ENCODE results near the gene AMOTL2.

The AMOTL2 gene

GRCh38 chr3:134352031-134352671 is 22.1 kb downstream of the AMOTL2 start:
- DNase-seq (ENCODE audit: low spot score): no peak

GRCh38 chr3:134351427-134351826 is 22.8 kb downstream of the AMOTL2 start:
- DNase-seq (ENCODE audit: low spot score): no peak

DNA sequence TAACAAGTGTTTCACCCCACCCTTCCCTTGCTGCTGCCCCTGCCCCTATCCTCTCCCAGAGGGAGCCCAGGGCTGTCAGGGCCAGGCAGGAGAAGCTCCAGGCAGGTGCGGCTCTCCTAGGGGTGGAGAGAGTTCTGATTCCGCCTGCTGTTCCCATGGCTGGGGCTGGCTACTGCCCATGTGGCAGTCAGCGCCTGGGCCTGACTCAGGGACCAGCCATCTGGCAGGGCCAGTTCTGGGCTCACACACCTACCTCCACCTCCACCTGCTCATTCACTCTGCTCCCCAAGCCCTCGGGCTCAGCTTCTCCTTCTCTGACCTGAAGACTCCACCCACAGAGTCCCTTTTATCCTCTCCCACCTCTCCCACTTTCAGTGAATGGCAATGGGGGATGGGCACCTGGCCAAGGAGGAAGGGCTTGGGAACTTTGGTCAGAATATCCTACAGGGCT is 23.4 kb downstream of the AMOTL2 start:
- no peak for DNase-seq (ENCODE audit: low spot score)

GRCh38 chr3:134350266-134350665 is 24.0 kb downstream of the AMOTL2 start:
- no peak for DNase-seq (ENCODE audit: low spot score)

DNA sequence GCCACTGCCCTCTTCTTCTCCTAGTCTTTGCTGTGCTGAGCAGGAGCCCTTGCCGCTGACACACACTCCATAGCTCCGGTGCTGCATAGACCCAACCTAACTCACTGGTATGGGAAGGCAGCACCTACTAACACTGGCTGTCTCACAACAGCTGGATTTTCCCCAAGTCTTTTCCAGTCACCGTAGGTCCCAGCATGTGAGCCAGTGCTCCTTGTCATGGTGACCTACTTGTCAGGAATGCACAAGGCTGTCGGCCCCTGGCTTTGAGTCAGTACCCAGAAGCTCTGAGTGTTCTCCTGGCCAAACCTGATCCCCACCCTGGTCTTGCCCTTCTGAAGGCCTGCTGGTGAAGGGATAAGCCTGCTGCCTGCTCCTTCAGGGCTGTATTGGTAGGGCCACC is 25.7 kb downstream of the AMOTL2 start:
- peak; percentile 63 for DNase-seq (ENCODE audit: low spot score)

DNA sequence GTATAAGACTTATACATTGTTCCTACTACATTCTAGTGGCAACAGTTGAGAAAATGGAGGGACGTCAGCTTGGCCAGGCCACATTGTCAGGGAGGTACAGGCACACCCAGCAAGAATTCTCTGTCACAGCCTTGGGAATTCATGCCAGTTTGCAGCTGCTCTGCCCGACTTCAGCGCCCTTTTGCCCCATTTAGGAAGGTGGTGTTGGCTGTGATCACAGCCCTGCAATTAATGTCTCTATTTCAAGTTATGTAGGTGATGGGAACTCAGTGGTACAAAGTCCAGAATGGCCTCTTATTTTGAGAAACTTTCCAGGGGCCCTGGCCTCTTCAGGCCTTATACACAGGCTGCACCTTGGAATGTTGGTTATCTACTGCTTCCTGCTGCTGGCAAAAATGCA is 26.7 kb downstream of the AMOTL2 start:
- no peak for DNase-seq (ENCODE audit: low spot score)

GRCh38 chr3:134346744-134347143 is 27.5 kb downstream of the AMOTL2 start:
- no peak for DNase-seq (ENCODE audit: low spot score)

DNA sequence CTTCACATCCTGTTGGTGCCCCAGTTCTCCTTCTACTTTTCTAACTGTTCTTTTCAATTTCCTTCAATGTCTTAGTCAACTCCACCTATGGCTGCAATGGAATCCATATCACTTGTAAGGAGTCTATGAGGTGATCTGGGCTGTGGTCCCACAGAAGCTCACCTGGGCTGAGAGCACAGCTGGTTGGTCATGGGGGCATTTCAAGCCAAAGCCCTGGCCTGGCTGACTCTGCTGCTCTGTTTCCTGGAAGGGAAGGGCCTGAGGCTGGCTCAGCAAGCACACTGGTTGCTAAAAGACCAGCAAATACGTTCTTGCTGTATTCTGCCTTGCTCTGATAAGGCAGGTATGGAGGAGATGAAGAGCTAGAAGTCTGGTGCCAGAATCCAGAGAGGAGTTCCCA is 29.0 kb downstream of the AMOTL2 start:
- no peak for DNase-seq (ENCODE audit: low spot score)

DNA sequence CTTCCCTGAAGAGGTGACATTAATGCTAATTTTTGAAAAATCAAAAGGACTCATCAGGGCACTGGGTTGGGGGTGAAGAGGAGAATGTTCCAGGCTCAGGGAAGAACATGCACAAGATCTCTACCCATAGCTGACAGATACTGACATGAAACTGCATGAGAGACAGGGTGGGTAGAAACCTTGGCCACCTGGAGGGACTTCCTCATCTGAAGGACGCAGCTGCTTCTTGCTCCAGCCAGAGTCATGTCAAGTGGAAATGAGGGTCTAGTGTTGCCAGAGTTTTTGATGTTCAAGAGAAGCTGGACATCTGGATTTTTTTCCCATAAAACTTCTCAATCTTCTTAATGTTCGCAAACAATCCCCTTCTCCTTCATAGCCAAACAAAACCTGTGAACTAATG is 29.7 kb downstream of the AMOTL2 start:
- DNase-seq (ENCODE audit: low spot score): no peak

DNA sequence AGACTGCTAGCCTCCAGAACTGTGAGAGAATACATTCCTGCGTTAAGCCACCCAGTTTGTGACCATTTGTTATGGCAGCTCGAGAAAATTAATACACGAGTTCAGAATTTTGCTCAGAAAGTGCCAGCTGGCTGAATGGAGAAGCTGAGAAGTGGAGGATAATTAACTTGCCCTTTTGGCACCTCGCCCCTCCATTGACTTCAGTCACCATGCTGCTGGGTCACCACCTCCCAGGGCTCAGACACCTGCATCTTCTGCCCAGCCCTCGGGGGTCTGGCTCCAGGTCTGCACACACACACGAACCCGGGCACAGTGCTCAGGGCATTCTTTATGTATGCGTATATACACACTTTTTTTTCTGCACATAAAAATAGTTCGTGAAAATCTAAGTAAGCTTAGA is 32.0 kb downstream of the AMOTL2 start:
- no peak for DNase-seq (ENCODE audit: low spot score)

DNA sequence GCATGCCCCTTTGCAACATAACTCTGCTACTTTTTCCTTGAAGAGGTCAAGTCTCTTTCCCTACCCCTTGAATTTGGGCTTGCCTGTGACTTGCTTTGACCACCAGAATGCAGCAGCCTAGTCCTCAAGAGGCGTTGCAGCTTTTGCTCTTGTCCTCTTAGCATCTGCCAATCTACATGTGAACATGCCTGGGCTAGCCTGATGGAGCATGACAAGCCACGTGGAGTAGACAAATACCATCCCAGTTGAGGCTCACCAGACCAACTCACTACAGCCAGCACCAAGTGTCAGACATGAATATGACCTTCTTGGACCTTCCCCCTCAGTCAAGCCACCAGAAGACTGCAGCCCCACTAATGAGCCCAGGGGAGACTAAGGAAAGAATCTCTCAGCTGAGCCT is 32.9 kb downstream of the AMOTL2 start:
- no peak for DNase-seq (ENCODE audit: low spot score)

- DNase-seq (ENCODE audit: low spot score): no peak
These were observed 33.3 kb downstream of the AMOTL2 start for GRCh38 chr3:134340982-134341365.

DNA sequence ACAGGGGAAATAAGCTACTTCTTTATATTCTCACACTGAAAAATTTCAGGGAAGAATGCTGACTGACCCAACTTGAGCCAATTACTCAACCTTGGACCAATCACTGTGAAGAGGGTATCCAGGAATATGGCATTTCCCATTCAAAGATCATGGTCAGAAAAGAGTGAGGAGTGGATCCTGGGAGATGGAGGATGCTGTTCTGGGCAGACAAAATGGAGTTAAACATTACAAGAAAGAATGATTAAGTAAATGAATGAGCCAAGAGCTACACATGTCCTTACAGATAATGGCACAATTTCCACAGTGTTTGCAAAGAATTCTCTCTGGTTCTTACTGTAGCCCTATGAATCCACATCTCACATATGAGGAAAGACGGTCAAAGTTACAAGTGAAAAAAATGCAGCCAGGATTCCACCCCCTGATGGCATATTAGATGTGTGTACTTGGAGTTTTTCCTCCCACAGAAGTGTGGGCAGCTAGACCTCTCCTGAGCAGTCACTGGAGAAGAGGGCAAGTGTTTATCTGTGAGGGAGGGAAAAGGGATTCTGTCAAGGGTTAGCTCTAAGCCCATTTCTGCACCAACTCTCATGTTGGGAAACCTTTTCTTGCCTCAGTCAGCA is 33.8 kb downstream of the AMOTL2 start:
- DNase-seq (ENCODE audit: low spot score): no peak

DNA sequence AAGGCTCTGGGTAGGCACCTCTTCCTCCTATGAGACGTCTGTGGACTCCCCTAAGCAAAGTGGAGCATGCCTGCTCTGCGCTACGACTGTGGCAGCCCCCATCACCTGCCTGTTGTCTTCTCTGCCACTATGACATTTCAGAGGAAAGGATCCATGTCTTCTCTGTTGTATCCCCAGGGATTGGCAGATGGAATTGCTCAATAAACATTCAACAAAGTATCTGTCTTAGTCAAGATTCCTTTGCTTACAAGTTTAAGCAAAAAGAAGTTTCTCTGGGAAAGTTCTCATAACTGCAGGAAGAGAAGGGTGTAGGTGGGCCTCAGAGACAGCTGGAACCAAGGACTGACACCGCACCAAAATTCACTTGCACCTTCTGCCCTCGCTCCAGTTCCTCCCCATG is 34.3 kb downstream of the AMOTL2 start:
- no peak for DNase-seq (ENCODE audit: low spot score)

- DNase-seq (ENCODE audit: low spot score): no peak
These were observed 34.9 kb downstream of the AMOTL2 start for GRCh38 chr3:134339331-134339730.

DNA sequence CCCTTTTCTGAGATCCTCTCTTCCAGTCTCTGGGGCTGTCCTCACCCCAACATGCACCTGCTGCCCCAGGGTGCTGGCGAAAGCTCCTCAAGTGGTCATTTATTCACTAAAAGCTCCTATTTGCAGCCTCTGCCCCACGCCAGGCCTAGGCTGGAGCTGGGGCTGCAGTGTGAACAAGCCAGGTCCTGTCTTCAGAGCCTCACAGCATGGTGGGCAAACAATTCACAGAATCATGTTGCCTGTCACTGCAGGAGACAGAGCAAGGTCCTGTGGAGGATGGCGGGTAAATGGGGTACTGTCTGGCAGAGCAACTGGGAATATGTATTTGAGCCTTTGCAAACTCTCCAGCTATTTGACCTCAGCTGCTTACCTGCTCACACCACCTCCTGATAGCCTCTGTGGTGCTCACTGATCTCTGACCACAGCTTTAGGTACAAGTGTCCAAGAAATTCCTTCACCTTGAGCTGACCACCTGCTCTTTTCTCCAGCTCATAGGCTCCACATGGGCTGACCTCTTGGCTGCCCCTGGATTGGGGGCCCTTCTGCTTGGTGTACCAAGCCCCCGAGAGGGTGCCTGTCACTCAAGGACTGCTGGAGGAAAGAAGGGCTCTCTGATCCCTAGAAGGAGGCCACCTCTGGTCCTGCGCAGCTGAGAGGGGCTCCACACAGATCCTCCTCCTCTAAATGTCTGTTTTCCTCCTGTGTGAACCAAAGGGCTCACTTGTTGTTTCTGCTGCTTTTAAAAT is 35.6 kb downstream of the AMOTL2 start:
- no peak for DNase-seq (ENCODE audit: low spot score)

DNA sequence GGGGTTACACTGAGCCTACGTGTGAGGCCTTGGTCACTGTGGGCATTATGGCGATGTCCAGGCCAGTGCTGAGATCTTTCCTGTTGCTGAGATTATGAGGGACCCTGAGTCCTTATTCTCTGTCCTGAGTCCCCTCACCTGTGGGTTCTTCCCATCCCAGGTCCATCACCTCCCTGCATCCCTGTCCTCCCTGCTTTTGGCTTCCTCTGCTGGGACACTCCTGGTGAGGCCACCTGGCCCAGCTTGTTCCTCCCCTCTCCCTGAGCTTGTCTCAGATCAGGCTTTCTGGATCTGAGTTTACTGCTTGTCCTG is 36.1 kb downstream of the AMOTL2 start:
- DNase-seq (ENCODE audit: low spot score): no peak

- no peak for DNase-seq (ENCODE audit: low spot score)
These were observed 36.6 kb downstream of the AMOTL2 start for GRCh38 chr3:134337511-134338200.

DNA sequence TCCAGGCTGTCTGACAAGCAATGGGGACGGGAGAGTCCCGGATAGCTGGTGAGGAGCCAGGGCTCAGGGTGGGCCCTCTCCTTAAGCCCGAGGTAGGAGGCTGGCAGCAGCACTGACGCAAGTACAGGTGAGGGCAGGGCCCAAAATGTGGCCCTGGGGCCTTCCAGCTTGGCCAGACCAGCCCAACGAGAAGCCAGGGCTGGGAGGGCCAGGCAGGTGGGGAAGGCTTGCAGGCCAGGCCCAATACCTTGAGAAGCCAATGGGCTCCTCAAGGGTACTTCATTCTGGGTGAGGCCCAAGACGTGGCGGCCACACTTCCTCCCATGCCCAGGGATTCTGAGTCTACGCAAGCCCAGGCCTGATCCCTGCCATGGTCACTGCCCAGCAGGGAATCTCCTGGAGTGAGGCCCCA is 37.2 kb downstream of the AMOTL2 start:
- DNase-seq (ENCODE audit: low spot score): no peak

GRCh38 chr3:134336587-134336986 is 37.7 kb downstream of the AMOTL2 start:
- no peak for DNase-seq (ENCODE audit: low spot score)

DNA sequence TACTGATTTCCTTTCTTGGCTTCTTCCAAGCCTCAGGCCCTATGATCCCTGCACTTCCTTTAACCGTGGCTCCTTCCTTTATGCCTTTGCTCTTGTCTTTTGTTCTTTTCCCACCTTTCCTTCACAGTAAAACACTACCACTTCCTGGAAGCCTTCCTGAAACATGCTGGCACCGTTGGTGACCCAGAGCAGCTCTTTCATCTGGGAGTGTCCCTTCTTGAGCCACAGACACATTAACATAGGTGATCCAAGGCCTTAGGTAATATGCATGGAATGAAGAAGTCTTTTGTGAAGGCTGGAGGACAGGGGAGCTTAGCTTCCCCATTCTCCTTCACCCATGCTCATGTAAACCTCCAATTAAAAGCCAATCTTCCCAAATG is 39.4 kb downstream of the AMOTL2 start:
- DNase-seq (ENCODE audit: low spot score): no peak

DNA sequence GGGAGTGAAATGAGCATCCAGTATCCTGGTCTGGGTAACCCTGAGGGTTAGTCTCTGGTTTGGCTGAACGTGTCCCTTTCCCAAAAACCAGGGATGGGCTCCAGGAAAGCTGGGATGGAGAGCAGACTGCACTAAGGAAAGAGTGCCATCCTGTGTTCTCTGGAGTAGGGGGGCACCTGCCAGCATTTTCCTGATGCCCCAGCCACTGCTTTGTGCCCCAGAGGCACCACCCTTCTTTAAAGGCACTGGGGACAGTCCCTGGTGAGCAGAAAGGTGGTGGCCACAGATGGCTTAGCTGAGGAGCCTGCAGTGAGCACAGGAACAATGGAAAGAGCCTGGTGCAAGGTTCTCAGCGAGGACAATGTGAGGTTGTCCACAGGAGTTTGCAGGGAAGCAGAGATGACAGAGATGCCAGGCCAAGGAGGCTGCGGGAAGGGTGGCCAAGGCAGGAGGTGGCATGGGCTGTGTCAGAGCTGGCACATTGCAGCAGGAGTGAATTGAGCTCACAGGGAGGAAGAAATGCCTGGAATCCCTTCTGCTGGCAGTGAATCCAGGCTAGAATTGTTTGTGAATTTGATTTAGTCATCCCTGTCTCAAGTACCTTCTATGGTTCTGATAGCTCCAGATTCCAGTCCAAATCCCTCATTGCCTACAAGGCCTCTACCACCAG is 39.9 kb downstream of the AMOTL2 start:
- no peak for DNase-seq (ENCODE audit: low spot score)

All from hepatic stellate cell (primary cell).